ENCODE results near the gene SVIL.

SVIL gene

DNA sequence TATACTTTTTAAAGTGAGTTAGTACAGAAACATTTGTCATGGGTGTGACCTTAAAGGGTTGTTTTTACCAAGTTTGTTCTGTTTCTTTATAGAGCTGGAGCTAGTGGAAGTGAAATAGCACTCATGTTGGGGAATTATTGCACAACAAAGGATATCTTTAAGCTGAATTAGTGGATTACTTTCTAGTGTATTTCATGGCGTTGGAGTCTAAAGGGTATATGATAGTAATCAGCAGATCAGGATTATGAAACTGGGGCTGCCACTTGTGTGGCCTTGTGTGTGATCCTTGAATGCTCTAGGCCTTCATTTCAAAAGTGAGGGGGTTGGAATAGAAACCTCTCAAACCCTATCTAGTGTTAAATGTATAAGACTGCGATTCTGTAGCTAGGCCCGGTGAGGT is 222.3 kb downstream of the SVIL start:
- H3K36me3 ChIP-seq (ENCODE audit: control insufficient read depth, insufficient read depth, low read length, severe bottlenecking), result peaks cover 20% of the 10 kb centered on the region
- peaks cover 45% of the 10 kb centered on the region for H3K4me1 ChIP-seq (ENCODE audit: control insufficient read depth, insufficient read depth, low read length)

DNA sequence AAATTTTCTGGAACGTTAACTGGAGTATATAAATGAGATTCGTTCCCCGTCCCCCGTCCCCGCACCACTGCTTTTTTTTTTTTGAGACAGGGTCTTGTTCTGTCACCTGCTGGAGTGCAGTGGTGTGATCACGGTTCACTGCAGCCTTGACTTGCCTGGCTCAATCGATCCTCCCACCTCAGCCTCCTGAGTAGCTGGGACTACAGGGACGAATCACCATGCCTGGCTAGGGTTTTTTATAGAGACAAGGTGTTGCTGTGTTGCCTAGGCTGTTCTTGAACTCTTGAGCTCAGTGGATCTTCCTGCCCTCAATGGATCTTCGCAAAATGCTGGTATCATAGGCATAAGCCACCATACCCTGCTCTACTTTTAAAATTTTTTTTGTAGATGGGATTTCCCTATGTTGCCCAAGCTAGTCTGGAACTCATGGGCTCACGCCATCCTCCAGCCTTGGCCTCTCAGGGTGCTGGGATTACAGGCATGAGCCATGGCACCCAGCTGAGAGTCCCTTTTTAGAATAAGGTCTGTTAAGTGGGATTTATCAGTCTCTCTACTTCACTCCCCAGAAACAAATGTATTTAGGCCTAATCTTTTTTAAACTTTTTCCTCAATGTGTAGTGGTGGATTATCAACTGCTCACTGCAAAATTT is 223.0 kb downstream of the SVIL start:
- Histone ChIP-seq H3K27me3 (replicated peaks; ENCODE audit: control insufficient read depth, insufficient read depth, low read length) (no peaks in the 10 kb centered on the region), H3K36me3 (ENCODE audit: control insufficient read depth, insufficient read depth, low read length, severe bottlenecking) (peaks cover 14% of the 10 kb centered on the region), H3K4me3 (ENCODE audit: low read length) (peak overlapping the region; percentile 89), H3K9ac (ENCODE audit: low read length) (peak overlapping the region; percentile 40), H3K4me1 (ENCODE audit: control insufficient read depth, insufficient read depth, low read length) (peaks cover 45% of the 10 kb centered on the region), H3K9me3 (ENCODE audit: control insufficient read depth, low read length) (no peaks in the 10 kb centered on the region)
- peak; percentile 34 for DNase-seq (ENCODE audit: low read depth)

More for the DNA sequence above, 222.3 kb downstream of the SVIL start:
- Histone ChIP-seq H3K9me3 (ENCODE audit: control insufficient read depth, low read length) (no peaks in the 10 kb centered on the region), H3K9ac (ENCODE audit: low read length) (peak overlapping the region; percentile 40), H3K27me3 (replicated peaks; ENCODE audit: control insufficient read depth, insufficient read depth, low read length) (no peaks in the 10 kb centered on the region), H3K4me3 (ENCODE audit: low read length) (peak overlapping the region; percentile 89)
- DNase-seq (ENCODE audit: low read depth), result peak; percentile 78

DNA sequence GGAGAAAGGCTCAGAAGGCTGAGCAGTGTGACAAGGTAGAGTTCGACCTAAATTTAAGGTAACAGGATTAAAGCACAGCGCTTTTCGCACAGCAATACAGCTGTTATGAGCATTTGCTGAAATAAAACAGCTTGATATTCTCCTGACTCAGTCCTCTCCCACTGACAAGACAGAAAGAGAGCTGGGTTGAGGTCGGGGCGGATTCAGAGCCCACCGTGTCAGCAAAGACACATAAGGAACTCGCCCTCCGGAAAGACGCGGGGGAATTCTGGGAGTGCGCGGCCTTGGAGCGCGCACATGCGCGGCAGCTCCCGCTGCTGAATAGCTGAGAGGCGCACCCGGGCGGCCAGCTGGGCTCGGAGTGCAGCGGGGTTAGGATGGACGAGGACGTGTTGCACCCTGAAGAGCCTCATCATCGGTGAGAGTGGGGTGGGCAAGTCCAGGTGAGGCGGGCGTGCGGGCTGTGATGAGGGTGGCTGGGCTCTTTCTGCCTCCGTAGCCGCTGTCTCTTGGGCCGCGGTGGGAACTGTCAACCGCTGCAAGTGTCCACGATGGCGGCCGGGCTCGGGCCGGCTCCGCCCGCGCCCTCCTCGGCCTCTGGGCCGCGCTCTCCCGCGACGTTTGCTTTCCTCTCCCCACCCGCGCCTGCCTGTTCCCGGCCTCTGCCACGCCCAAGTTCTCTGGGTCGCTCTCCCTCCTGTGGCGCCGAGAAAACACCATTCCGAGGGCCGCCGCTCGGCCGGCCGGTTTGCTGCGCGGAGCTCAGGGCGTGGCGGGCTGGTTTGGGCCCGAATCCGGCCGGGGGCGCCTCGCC is 225.3 kb downstream of the SVIL start:
- Histone ChIP-seq H3K27me3 (replicated peaks; ENCODE audit: control insufficient read depth, insufficient read depth, low read length) (no peaks in the 10 kb centered on the region), H3K9me3 (ENCODE audit: control insufficient read depth, low read length) (no peaks in the 10 kb centered on the region), H3K9ac (ENCODE audit: low read length) (peak overlapping the region; percentile 95), H3K36me3 (ENCODE audit: control insufficient read depth, insufficient read depth, low read length, severe bottlenecking) (no peaks in the 10 kb centered on the region), H3K4me1 (ENCODE audit: control insufficient read depth, insufficient read depth, low read length) (peaks cover 41% of the 10 kb centered on the region), H3K4me3 (ENCODE audit: low read length) (peak overlapping the region; percentile 89)
- DNase-seq (ENCODE audit: low read depth), result peak; percentile 87

DNA sequence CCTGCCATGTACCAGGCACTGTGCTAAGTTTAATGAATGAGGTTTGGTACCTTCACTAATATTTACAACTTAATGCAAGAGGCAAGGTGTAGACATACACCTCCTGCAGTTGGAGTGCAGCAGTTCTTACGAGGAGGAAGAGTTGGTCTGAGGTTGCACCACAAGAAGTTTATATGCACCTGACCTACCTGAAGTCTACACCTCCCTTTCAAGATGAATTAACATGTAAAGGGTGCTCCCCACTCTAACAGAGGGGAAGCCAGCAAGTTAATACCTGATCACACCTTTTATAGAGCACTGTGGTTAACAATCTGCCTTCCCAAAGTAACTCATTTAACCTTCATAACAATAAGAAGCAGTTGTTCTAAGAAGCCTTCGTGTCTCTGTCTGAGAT is 225.9 kb downstream of the SVIL start:
- no peaks in the 10 kb centered on the region for H3K27me3 ChIP-seq (replicated peaks; ENCODE audit: control insufficient read depth, insufficient read depth, low read length)
- H3K36me3 ChIP-seq (ENCODE audit: control insufficient read depth, insufficient read depth, low read length, severe bottlenecking), result no peaks in the 10 kb centered on the region
- no peaks in the 10 kb centered on the region for H3K9me3 ChIP-seq (ENCODE audit: control insufficient read depth, low read length)
- peaks cover 35% of the 10 kb centered on the region for H3K4me1 ChIP-seq (ENCODE audit: control insufficient read depth, insufficient read depth, low read length)
- no peak for DNase-seq (ENCODE audit: low read depth)
- H3K9ac ChIP-seq (ENCODE audit: low read length), result peak overlapping the region; percentile 95
- peak overlapping the region; percentile 89 for H3K4me3 ChIP-seq (ENCODE audit: low read length)
